Fibroblast of lung (primary cell): ENCODE measurements around the gene SYT13. TPM values are rescaled to one million over a fixed set of nuclear protein-coding genes. Genes with fewer than 3 reads are reported as not detected.

Source experiments
- DNase-seq, 2 donors: peaks; one replicate each; pipeline versions ENCODE4 v3.0.0 to v3.0.0-alpha.2; 2010; ENCODE audit warnings: low read depth in 2 of 2
- H2AFZ ChIP-seq: 2 replicates; pipeline ENCODE4 v1.5.1; 2012; ENCODE audit warnings: low read length, control low read depth, inconsistent platforms
- H3K27ac ChIP-seq: 2 replicates; pipeline ENCODE4 v1.5.1; 2011; ENCODE audit warnings: low read length, control low read depth; ENCODE audit not compliant: insufficient read depth
- H3K27me3 ChIP-seq: 2 replicates; pipeline ENCODE4 v1.5.1; 2011; ENCODE audit warnings: mild to moderate bottlenecking, low read length; ENCODE audit not compliant: control insufficient read depth, insufficient read depth
- H3K36me3 ChIP-seq: 2 replicates; pipeline ENCODE4 v1.5.1; 2011; ENCODE audit warnings: low read length; ENCODE audit not compliant: control insufficient read depth, insufficient read depth
- H3K4me1 ChIP-seq: 2 replicates; pipeline ENCODE4 v1.5.1; 2011; ENCODE audit warnings: low read length; ENCODE audit not compliant: control insufficient read depth, insufficient read depth; ENCODE audit errors: extremely low read depth
- H3K4me2 ChIP-seq: 2 replicates; pipeline ENCODE4 v1.5.1; 2011; ENCODE audit warnings: low read length, control low read depth; ENCODE audit not compliant: insufficient read depth; ENCODE audit errors: extremely low read depth
- H3K4me3 ChIP-seq, 4 experiments: fragments of 200-600 bp in 1 of 4; sonication (generic) in 1 of 4; replicated peaks in 1 of 4; 2 replicates each; pipeline ENCODE4 v1.5.1; 2011 to 2016; ENCODE audit warnings: low read length in 4 of 4, low read depth in 3 of 4, mild to moderate bottlenecking in 3 of 4, control low read depth in 2 of 4, inconsistent platforms in 1 of 4, mixed read lengths in 1 of 4; ENCODE audit not compliant: insufficient read depth in 1 of 4; ENCODE audit errors: control extremely low read depth in 1 of 4
- H3K79me2 ChIP-seq: 2 replicates; pipeline ENCODE4 v1.5.1; 2012; ENCODE audit warnings: mild to moderate bottlenecking, low read length, inconsistent platforms; ENCODE audit not compliant: control insufficient read depth, insufficient read depth
- H3K9ac ChIP-seq: 2 replicates; pipeline ENCODE4 v1.5.1; 2011; ENCODE audit warnings: mild to moderate bottlenecking, low read length, control low read depth; ENCODE audit not compliant: insufficient read depth
- H3K9me3 ChIP-seq: 2 replicates; pipeline ENCODE4 v1.5.1; 2012; ENCODE audit warnings: low read depth, low read length; ENCODE audit not compliant: control insufficient read depth, insufficient read depth
- H4K20me1 ChIP-seq: 2 replicates; pipeline ENCODE4 v1.5.1; 2011; ENCODE audit warnings: low read length; ENCODE audit not compliant: control insufficient read depth, insufficient read depth; ENCODE audit errors: extremely low read depth
- CTCF ChIP-seq, 2 donors: IDR thresholded peaks in 1 of 2; conservative IDR thresholded peaks in 1 of 2; 1 replicate in 1 of 2; 2 replicates in 1 of 2; pipeline ENCODE4 v1.5.1; 2011 to 2012; ENCODE audit warnings: low read length in 2 of 2, control low read depth in 1 of 2, inconsistent platforms in 1 of 2, low read depth in 1 of 2, mild to moderate bottlenecking in 1 of 2
- EZH2 ChIP-seq: IDR thresholded peaks from 2 replicates; pipeline ENCODE4 v1.5.1; 2012; ENCODE audit warnings: low read length, control low read depth, mild to moderate bottlenecking; ENCODE audit errors: missing control alignments
- polyA plus RNA-seq, 2 donors: library from polyadenylated mRNA; depleted of rRNA in 1 of 2; stranded (reverse) in 1 of 2; unstranded in 1 of 2; fragments of >200 nt; gene quantifications; 2 replicates each; pipeline ENCODE4 v1.2.1, GENCODE V29; 2011 to 2012; ENCODE audit warnings: missing spikeins in 1 of 2
- total RNA-seq: library from RNA; depleted of rRNA; stranded (reverse); fragments of >200 nt; gene quantifications from 2 replicates; pipeline ENCODE4 v1.2.1, GENCODE V29; 2014

Gene SYT13
- total and polyA plus RNA-seq, 2 donors (not counting 1 experiment from before 2014, with no cell fraction given): not detected

GRCh38 chr11:45253640-45254039, 32.5 kb downstream of the SYT13 start:
- no peaks in the 10 kb centered on the region for H3K79me2 ChIP-seq
- no peaks in the 10 kb centered on the region for H3K4me1 ChIP-seq
- no peak overlapping the region for H3K27ac ChIP-seq
- DNase-seq: no peak
- H2AFZ ChIP-seq: no peak overlapping the region
- TF ChIP-seq EZH2 (no peak), CTCF (conservative IDR thresholded peaks at IDR 0.05 in 1 of 2, IDR thresholded peaks at IDR 0.05 in 1 of 2; ENCODE audit: low read depth in 1 of 2, low read length in 2 of 2) (no peak)
- H3K4me3 ChIP-seq: no peak overlapping the region
- no peak overlapping the region for H3K4me2 ChIP-seq
- no peaks in the 10 kb centered on the region for H3K9me3 ChIP-seq
- no peaks in the 10 kb centered on the region for H3K27me3 ChIP-seq
- H3K9ac ChIP-seq: no peak overlapping the region
- no peaks in the 10 kb centered on the region for H3K36me3 ChIP-seq
- H4K20me1 ChIP-seq: no peaks in the 10 kb centered on the region

GRCh38 chr11:45252877-45253276, 33.3 kb downstream of the SYT13 start:
- Histone ChIP-seq H3K9ac (no peak overlapping the region), H2AFZ (no peak overlapping the region), H3K27me3 (no peaks in the 10 kb centered on the region), H3K9me3 (no peaks in the 10 kb centered on the region), H3K79me2 (no peaks in the 10 kb centered on the region), H4K20me1 (no peaks in the 10 kb centered on the region), H3K27ac (no peak overlapping the region), H3K4me3 (no peak overlapping the region), H3K36me3 (no peaks in the 10 kb centered on the region), H3K4me1 (no peaks in the 10 kb centered on the region), H3K4me2 (no peak overlapping the region)
- TF ChIP-seq CTCF (conservative IDR thresholded peaks at IDR 0.05 in 1 of 2, IDR thresholded peaks at IDR 0.05 in 1 of 2; ENCODE audit: low read depth in 1 of 2, low read length in 2 of 2): no peak
- TF ChIP-seq EZH2: no peak
- no peak for DNase-seq

- Histone ChIP-seq H3K9ac (no peak overlapping the region), H3K27me3 (no peaks in the 10 kb centered on the region), H3K4me2 (no peak overlapping the region), H2AFZ (no peak overlapping the region), H3K4me3 (no peak overlapping the region), H3K4me1 (no peaks in the 10 kb centered on the region), H3K27ac (no peak overlapping the region), H3K36me3 (no peaks in the 10 kb centered on the region), H3K79me2 (no peaks in the 10 kb centered on the region), H4K20me1 (no peaks in the 10 kb centered on the region), H3K9me3 (no peaks in the 10 kb centered on the region)
- TF ChIP-seq CTCF (conservative IDR thresholded peaks at IDR 0.05 in 1 of 2, IDR thresholded peaks at IDR 0.05 in 1 of 2; ENCODE audit: low read depth in 1 of 2, low read length in 2 of 2) (peak; percentile 48 to 49), EZH2 (no peak)
- peak; percentile 19 to 32 for DNase-seq
These were observed 33.8 kb downstream of the SYT13 start for GRCh38 chr11:45252134-45252856.
